Anterior cingulate cortex (tissue), 58 donors: ENCODE measurements around the gene TPSB2.
A peak's percentile ranks its signal among the peaks of the same experiment; 100 is the strongest.
"Not testable (repeated sequence)": the region's sequence is repeated elsewhere in the genome, so short reads cannot be mapped to it uniquely, and the experiment has no call there.

ENCODE experiments used
- DNase-seq, 58 donors: peaks; one replicate each; lab custom pipeline; 2025; lab: John Stamatoyannopoulos, UW

TPSB2 gene

DNA sequence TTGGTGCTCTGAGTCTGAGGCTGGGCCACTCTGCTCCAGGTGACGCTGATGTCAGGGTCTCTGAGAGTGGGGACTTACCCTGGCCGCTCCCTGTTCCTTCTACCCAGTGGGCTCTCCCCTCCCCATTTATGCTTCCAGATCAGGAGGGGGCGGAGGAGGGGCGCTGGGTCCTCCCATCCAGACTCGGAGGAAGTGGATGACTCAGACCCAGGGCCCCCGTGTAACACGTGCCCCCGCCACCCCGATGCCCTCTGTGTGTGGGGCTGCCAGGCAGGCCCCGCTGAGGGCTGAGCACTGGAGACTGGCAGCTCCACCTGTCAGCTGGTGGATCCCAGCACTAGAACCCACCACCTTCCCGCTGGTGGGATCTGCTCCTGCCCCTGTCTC lies at the start of gene TPSB2:
Gene TPSB2, minus strand, starts transcription at position 101 of the 387 bp plus-strand sequence. CDS start 233 bp downstream, outside the sequence.
- not testable (repeated sequence) for DNase-seq

DNA sequence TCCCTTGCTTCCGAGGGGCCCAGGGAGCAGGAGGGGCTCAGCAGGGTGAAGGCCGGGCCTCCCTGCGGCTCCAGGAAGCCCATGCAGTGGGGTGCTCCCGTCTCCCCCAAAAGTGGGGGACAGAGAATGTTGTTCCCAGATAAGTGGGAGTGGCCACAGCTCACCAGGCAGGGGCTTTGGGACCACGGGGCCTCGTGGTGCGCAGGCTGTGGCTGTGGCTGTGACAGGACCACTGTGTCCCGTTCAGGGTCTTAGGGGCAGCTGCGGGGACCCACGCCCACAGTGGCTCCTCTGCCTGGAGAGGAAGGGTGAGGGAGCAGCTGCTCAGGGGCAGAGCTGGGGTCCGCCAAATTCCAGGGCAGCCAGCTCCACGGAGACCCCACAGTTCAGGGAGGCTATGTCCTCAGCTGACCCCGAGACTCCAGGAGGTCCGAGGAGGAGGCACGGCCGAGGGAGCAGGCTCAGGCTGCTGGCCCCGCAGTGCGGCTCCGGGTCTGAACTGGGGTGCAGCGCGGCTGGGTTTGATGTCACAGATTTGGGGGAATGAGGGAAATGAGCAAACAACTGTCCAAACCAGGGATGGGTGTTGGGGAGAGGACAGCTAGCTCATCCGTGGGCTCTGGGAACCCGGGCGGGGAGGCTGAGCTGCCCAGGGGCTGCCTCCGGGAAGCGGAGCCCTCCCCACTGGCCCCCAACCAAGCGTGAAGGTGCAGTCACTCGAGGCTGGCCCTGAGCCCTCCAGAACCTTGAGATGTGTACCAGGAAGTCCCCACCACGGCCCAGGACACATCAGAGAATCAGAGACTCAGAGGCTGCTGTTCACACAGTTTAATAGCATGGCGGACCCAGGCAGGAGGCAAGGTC lies 49.3 kb upstream of the TPSB2 start:
- DNase-seq = no peak

DNA sequence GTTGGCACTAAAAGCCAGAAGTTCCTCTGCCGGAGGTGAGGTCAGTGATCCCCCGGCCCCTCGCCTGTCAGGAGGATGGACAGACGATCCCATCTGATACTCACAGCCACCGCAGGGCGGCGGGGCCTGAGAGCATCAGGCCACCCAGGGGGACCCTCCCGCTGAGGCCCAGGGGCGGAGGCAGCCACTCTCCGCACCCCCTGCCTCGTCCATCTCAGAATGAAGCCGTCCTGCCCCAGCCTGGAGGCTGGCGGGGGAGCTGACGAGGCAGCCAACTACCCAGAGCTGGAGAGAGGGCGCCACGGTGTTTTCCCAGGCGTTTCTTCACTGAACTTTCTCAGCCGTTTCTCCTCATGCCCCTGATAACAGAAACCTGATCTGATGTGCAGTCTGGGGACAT lies 48.5 kb upstream of the TPSB2 start:
- DNase-seq = no peak

DNA sequence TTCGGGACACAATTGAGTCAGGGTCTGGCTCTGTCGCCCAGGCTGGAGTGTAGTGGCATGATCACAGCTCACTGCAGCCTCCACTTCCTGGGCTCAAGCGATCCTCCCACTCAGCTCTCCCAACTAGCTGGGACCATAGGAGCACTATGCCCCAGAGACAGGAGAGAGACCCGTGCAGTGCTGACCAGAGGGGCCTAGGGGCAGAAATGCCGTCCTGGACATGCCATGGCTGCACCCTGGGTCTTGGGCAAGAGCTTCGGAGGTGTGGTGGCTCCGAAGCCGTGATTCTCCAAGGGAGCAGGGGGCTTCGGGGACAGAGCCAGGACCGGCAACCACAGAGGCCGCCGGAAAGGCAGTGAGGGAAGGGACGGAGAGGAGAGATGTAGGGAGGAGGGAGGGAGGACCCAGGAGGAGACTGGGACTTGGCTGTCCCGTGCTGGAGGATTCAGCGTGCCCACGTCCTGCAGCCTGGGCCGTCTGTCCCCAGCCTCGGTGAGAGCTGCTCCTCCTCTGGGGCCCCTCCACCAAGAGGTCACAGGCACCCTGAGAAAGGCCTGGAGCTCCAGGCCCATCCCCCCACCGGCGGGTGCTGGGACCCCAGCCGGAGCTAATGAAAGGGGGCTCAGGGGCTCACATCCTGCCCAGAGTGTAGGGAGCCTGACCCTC lies 47.8 kb upstream of the TPSB2 start:
- no peak for DNase-seq

DNA sequence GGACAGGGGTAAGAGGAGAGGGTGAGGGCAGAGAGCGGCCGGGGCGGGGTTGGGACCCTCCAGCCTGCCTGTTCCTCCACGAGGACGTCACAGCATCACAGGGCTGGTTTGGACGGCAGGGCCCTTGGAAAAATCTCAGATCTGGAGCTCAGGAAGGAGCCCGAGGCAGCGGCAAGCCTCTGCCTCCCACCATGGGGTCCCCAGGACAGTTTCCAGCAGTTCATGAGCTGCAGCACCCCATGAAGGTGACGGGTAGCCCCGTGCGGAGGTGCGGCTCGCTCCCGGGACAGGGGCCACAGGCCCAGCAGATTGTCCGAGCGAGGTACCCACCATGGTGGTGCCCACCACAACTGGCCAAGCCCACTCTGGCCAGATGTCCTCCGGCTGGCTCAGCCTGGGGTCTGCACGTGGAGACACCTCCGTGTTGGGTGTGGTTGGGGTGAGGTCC lies 47.2 kb upstream of the TPSB2 start:
- no peak for DNase-seq

DNA sequence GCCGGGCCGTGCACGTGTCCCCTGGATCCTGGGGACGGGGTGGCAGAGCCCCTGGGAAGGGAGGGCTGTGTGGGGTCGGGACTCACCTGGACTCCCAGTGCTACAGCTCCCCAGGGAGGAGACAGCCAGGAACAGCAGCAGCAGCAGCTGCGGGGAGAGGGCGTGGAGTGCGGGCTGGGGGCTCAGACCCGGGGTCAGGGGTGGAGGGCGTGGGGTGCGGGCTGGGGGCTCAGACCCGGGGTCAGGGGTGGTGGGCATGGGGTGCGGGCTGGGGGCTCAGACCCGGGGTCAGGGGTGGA lies 46.5 kb upstream of the TPSB2 start:
- no peak for DNase-seq

DNA sequence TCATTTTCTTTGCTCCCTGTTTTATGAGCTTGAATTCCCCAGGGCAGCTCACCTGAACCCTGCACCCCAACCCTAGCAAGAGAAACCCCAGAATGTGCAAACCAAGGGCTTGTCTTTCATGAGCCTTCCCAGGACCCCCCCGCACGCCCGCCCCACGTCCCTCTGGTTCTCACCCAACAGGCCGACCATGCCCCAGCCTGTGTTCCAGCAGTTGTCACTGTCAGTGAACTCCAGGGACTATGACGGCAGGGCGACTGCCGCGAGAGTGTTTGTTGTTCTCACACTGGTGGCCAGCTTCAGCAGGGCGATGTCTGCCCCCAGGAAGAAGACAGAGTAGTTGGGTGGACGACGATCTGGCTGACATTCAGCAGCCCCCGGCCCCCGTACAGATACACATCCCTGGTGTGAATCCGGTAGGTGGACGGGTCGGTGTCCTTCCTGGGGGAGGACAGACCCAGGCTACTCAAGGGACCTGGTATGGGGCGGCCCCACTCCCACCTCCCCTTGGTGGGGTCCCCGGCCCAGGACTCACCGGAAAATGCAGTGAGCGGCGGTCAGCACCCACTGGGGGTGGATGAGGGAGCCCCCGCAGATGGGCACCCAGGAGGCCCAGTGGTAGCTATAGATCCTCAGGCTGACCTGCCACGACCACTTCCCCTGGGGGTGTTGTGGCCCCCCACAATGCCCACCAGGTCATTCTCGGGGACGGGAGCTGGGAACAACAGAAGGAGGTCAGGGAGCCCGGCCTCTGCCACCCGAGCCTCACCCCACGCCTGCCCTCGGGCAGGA lies 46.0 kb upstream of the TPSB2 start:
- no peak for DNase-seq

DNA sequence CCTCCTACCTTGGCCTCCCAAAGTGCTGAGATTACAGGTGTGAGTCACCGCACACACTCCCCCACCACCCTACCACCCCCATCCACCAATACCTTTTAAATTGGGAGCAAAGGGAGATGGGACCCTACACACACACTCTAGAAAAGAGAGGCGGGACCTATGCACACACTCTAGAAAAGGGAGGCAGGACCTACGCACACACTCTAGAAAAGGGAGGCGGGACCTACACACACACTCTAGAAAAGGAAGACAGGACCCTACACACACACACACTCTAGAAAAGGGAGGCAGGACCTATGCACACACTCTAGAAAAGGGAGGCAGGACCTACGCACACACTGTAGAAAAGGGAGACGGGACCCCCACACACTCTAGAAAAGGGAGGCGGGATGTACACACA lies 44.8 kb upstream of the TPSB2 start:
- DNase-seq = no peak

DNA sequence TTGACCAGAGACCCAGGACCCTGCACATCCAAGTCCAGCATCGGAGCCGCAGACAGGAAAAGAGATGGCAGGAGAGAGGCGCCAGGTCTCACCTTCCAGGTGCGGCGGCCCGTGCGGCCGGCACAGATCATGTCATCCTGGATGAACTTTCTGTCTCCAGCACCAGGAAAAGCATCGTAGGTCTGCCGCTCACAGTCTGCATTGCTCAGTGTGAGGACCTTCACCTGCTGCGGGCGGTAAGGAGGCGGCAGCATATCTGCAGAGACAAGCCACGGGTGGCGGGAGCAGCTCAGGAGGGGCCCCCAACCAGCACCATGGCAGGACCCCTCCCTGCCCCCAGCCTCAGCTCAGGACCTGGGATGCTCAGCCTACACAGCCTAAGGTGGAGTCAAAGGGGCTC lies 43.8 kb upstream of the TPSB2 start:
- no peak for DNase-seq

DNA sequence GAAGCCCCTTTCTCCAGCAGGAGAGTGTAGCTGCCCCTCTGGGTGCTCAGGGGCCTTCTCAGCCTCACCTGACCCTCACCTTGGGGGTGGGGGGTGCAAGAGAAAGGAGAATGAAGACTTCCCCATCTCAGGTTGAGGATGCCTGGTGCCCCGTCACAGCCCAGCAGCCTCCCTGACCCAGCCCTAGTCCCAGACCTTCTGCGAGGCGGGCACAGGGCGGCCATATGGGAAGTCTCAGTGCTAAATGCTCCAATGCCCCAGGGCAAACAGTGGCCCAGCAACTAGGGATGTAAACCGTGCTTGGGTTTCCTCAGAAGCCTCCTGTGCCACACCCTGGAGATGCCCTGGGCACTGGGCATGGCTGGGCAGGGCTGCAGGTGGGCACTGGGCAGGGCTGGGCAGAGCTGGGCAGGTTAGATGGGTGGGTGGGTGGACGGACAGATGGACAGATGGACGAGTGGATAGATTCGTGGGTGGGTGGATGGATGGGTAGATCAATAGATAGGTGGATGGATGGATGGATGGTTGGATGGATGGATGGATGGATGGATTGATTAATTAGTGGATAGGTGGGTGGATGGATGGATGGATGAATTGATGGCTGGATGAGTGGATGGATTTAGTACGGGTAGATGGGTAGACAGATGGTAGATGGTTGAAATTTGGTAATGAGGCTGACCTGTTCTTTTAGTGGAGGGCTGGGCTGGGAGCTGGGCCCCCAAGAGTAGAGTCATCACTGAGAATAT lies 42.6 kb upstream of the TPSB2 start:
- no peak for DNase-seq

DNA sequence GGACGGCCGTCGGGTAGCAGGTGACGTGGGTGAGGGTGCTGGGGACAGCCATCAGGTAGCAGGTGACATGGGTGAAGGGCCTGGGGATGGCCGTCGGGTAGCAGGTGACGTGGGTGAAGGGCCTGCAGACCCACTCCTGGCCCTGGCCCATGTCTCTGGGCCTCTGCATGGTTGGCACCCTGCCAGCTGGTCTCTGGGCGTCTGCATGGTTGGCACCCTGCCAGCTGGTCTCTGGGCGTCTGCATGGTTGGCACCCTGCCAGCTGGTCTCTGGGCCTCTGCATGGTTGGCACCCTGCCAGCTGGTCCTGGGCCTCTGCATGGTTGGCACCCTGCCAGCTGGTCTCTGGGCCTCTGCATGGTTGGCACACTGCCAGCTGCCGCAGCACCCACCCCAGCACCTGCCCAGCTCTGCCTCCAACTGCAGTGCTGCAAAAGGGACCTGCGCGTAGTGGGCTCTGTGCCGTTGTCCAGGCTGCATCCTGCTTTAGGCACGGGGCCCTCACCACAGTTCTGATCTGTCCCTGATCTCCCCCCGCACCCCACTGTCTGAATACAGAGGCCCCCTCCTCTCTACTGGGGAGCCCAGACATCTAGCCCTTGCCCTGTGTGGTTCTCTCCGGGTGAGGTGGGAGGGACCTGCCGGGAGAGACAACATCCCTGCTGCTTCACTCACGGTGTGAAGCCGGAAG lies 41.9 kb upstream of the TPSB2 start:
- DNase-seq = peak in 20 of 58 donors; percentile 6 to 95 (median 26)

DNA sequence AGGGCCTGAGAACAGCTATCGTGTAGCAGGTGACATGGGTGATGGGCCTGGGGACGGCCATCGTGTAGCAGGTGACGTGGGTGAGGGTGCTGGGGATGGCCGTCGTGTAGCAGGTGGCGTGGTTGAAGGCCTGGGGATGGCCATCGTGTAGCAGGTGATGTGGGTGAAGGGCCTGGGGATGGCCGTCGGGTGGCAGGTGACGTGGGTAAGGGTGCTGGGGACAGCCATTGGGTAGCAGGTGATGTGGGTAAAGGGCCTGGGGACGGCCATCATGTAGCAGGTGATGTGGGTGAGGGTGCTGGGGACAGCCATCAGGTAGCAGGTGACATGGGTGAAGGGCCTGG lies 41.4 kb upstream of the TPSB2 start:
- no peak for DNase-seq

DNA sequence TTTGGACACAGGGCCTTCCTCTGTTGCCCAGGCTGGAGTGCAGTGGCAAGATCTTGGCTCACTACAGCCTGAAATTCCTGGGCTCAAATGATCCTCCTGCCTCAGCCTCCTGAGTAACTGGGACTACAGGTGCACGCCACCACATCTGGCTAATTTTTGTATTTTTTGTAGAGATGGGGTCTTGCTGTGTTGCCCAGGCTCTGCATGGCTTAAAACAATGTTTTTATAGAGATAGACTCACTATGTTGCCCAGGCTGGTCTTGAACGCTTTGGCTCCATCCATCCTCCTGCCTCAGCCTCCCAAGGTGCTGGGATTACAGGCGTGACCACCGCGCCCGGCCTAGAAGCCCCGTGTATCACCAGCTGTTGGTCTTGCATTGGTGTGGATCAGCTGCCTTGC lies 39.4 kb upstream of the TPSB2 start:
- DNase-seq = not testable (repeated sequence)

DNA sequence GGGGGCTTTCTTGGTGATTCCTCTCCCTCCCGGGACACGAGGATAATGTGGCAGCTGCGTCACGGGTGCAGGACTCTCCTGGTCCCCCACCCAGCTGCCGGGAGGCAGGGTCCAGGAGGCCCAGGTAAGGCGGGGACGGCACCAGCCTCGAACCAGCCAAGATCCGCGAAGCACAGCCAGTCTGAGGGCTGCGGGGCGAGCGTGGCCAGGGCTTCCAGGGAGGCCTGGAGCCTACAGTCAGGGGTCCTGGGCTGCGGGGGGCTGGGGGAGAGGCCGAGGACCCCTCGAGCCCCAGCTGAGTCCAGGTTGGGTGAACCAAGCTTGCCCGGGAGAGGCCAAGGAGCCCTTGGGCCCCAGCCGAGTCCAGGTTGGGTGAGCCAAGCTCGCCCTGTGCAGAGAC lies 35.8 kb upstream of the TPSB2 start:
- DNase-seq = no peak

DNA sequence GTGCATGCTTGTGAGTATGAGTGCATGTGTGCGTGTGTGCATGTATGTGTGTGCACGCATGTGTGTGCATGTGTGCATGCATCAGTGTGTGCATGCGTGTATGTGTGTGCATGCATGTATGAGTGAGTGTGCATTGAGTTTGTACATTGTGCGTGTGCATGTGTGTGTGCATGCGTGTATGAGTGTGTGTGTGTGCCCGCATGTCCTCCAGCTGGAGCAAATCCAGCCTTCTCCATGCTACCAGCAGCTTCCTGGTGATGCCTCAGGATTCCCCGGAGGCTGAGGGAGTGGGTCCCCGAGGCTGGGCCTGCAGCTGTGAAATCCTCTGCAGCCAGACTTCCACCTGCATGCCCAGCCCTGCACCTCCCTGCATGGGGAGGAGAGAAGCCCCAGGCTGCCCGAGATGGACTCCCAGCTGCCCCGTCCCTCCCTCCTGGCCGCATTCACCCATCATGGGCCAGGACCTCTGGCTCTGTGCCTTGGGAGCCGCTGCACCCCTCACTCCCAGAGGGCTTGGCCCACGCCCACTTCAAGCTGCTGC lies 35.2 kb upstream of the TPSB2 start:
- no peak for DNase-seq

DNA sequence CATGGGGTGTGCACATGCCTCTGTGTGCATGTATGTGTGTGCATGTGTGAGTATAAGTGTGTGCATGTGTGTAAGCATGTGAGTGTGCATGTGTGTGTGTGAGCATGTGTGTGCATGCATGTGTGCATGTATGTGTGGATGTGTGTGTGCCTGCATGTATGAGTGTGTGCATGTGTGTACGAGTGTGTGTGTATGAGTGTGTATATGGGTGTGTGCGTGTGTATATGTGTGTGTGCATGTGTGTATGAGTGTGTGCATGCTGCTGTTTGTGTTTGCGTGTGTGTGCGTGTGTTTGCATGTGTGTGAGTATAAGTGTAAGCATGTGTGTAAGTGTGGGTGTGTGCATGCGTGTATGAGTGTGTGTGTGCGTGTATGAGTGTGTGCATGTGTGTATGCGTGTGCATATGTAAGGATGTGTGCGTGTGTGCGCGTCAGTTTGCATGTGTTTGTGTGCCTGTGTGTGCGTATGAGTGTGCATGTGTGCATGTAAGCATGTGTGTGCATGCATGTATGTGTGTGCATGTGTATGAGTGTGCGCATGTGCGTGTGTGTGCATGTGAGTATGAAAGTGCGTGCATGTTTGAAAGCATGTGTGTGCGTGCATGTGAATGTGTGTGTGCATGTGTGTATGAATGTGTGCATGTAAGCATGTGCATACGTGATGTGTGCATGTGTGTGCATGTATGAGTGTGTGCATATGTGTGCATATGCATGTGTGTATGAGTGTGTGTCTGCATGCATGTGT lies 34.5 kb upstream of the TPSB2 start:
- DNase-seq = no peak

DNA sequence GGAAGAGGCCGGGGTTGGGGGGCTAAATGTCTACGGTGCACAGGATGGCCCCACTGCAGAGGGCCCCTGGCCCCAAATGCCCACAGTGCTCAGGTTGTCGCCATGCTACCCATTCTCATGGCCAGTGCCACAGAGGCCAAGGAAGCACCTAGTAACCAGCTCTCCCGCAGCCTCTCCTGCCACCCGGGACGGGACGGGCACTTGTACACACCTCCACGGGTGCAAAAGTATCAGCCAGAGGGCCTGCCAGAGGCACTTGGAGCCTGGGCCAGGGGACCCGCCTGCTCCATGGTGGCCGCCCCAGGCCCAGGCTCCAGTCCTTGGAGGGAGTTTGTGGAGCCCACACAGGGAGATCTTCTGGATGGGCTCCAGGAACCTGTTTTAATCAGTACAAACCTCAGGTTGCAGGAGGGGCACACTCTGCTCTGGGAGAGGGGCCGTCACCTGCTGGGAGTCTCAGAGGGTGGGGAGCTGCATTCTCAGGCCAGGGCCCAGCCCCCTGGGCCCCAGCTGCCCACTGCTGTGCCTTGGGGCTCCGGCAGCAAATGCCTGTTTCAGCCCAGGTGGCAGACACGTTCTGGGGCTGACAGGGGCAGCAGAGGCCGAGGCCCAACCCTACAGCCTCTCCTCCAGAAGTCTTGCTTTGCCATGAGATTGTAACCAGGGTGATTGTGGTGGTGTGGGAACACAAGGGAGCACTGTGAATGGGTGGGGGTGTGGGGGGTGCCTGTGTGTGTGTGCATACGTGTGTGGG lies 33.8 kb upstream of the TPSB2 start:
- no peak for DNase-seq

DNA sequence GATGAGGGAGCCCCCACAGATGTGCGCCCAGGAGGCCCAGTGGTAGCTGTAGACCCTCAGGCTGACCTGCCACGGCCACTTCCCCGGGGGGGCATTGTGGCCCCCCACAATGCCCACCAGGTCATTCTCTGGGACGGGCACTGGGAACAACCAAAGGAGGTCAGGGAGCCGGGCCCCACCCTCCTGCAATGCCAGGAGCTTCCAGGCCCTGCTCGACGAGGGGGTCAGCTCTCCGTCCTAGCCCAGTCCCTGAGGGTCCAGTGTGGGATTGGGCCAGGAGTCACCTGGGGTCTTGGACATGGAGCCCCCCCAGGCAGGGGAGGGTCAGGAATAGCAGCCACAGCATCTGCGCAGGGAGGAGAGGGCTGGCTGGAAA lies 32.9 kb upstream of the TPSB2 start:
- no peak for DNase-seq
